GM10248 (cell line): ENCODE results near the gene KIAA1217.

Experiments used
- CTCF ChIA-PET: fragments of 300-600 bp; sonication (Branson Sonifier 250); formaldehyde crosslinking; extraction: SDS; loops from one replicate; lab custom pipeline; 2021; ENCODE audit warnings: antibody characterized with exemption; lab: Yijun Ruan, JAX
- POLR2A ChIA-PET: fragments of 350-650 bp; sonication (Branson Sonifier 250); formaldehyde crosslinking; extraction: SDS; loops from one replicate; lab custom pipeline; 2020; ENCODE audit warnings: antibody characterized with exemption; lab: Yijun Ruan, JAX
- DNase-seq: peaks from one replicate; pipeline ENCODE4 v3.0.0; 2012; ENCODE audit errors: extremely low spot score
- CTCF ChIP-seq: IDR thresholded peaks from 2 replicates; pipeline ENCODE4 v1.5.1; 2012; ENCODE audit warnings: mild to moderate bottlenecking, low read depth; ENCODE audit errors: extremely low read depth, missing control alignments, control extremely low read depth

KIAA1217 gene

GRCh38 chr10:24397662-24398061 lies 188.7 kb downstream of the KIAA1217 start:
- TF ChIP-seq CTCF: no peak
- DNase-seq: no peak
- CTCF ChIA-PET: no interaction called here
- POLR2A ChIA-PET: no interaction called here

GRCh38 chr10:24404567-24404966 lies 195.6 kb downstream of the KIAA1217 start:
- no peak for TF ChIP-seq CTCF
- ChIA-PET POLR2A (no interaction called here), CTCF (no interaction called here)
- DNase-seq: no peak

DNA sequence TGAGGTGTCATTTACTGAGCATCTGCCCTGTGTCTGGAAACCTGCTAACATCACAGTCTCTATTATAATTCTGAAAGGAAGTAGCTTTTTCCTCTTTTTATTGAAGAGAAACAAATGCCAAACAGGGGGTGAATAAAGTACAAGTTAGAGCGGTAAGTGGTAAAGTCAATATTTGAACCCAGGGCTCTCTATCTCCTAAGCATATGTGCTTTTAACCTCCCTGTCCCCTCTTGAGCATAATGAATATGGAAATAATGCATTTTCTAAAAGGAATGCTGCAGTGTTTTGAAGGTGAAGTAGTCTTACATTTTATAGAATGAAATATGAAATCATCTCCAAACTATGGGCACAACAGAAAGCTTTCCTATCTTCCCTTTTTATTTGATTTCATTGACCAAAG lies 196.7 kb downstream of the KIAA1217 start:
- no peak for TF ChIP-seq CTCF
- POLR2A ChIA-PET: no interaction called here
- CTCF ChIA-PET: interaction anchor here (1.5 to 1.6 kb wide), 3 partner anchors 9 to 14 kb away, joined by 3 to 6 read pairs (median 4); no protein-coding TSS in a partner anchor
- no peak for DNase-seq

GRCh38 chr10:24406809-24407483 lies 198.0 kb downstream of the KIAA1217 start:
- POLR2A ChIA-PET: no interaction called here
- CTCF ChIA-PET: interaction anchor here (0.9 to 1.5 kb wide), 2 partner anchors 7 to 13 kb away, joined by 3 read pairs; no protein-coding TSS in a partner anchor
- no peak for DNase-seq
- TF ChIP-seq CTCF: no peak

- ChIA-PET CTCF (interaction anchor here (0.9 kb wide), 1 partner anchor 12 kb away, joined by 3 read pairs; no protein-coding TSS in a partner anchor), POLR2A (no interaction called here)
- no peak for DNase-seq
- TF ChIP-seq CTCF: no peak
Measured at GRCh38 chr10:24407928-24408327, 199.0 kb downstream of the KIAA1217 start.

GRCh38 chr10:24408365-24408764 lies 199.4 kb downstream of the KIAA1217 start:
- ChIA-PET POLR2A (no interaction called here), CTCF (no interaction called here)
- no peak for DNase-seq
- TF ChIP-seq CTCF: no peak
